Endometrial microvascular endothelial cells (primary cell): ENCODE measurements around the gene AKIP1. TPM values are rescaled to one million over a fixed set of nuclear protein-coding genes. Genes with fewer than 3 reads are reported as not detected.
"Not testable (repeated sequence)": the region's sequence is repeated elsewhere in the genome, so short reads cannot be mapped to it uniquely, and the experiment has no call there.

ENCODE experiments used
- in situ Hi-C: cut with HindIII; loops from 2 replicates; pipeline ENCODE4 v1.10.0; 2017; ENCODE audit warnings: low sequenced_read_pairs, low pct_unique_long_range_greater_than_20kb; ENCODE audit errors: inconsistent ontology term
- total RNA-seq: library from RNA; depleted of rRNA; stranded (reverse); fragments of >200 nt; gene quantifications from one replicate; pipeline ENCODE4 v1.2.3, GENCODE V29; 2015; ENCODE audit errors: inconsistent ontology term

The AKIP1 gene
- total RNA-seq, 1 donor from 2014 or later = 28.6 TPM

GRCh38 chr11:8913961-8914660, 3.1 kb downstream of the AKIP1 start:
- in situ Hi-C loops = no loop called here

GRCh38 chr11:8914661-8915018, 3.7 kb downstream of the AKIP1 start:
- in situ Hi-C loops = no loop called here

GRCh38 chr11:8917157-8917825, 6.3 kb downstream of the AKIP1 start:
- in situ Hi-C loops = no loop called here

- in situ Hi-C loops = no loop called here
These were observed 11.7 kb downstream of the AKIP1 start for GRCh38 chr11:8922691-8923090.

GRCh38 chr11:8925711-8926110, 14.7 kb downstream of the AKIP1 start:
- in situ Hi-C loops = no loop called here

GRCh38 chr11:8926236-8926635, 15.2 kb downstream of the AKIP1 start:
- in situ Hi-C loops = no loop called here

GRCh38 chr11:8927233-8927632, 16.2 kb downstream of the AKIP1 start:
- in situ Hi-C loops = no loop called here

- in situ Hi-C loops = no loop called here
These were observed 17.2 kb downstream of the AKIP1 start for GRCh38 chr11:8928205-8928604.

GRCh38 chr11:8928981-8929615, 18.1 kb downstream of the AKIP1 start:
- in situ Hi-C loops = no loop called here

- in situ Hi-C loops = no loop called here
These were observed 19.6 kb downstream of the AKIP1 start for GRCh38 chr11:8930456-8931175.

GRCh38 chr11:8932564-8933180, 21.7 kb downstream of the AKIP1 start, which contains the start of gene C11orf16:
Gene C11orf16, minus strand, starts transcription at chr11:8932947. Its CDS starts 639 bp downstream, at chr11:8932308.
- in situ Hi-C loops = no loop called here

- in situ Hi-C loops = no loop called here
These were observed 22.9 kb downstream of the AKIP1 start for GRCh38 chr11:8933931-8934330.

GRCh38 chr11:8934742-8935488, 23.9 kb downstream of the AKIP1 start:
- in situ Hi-C loops = no loop called here

GRCh38 chr11:8935789-8936188, 24.8 kb downstream of the AKIP1 start:
- in situ Hi-C loops = not testable (repeated sequence)

- in situ Hi-C loops = no loop called here
These were observed 26.2 kb downstream of the AKIP1 start for GRCh38 chr11:8937159-8937558.

- in situ Hi-C loops = no loop called here
These were observed 26.7 kb downstream of the AKIP1 start for GRCh38 chr11:8937659-8938058.

GRCh38 chr11:8941341-8942103, 30.5 kb downstream of the AKIP1 start:
- in situ Hi-C loops = no loop called here
